ENCODE data around the gene NLGN3. TPM values are rescaled to one million over a fixed set of nuclear protein-coding genes. Genes with fewer than 3 reads are reported as not detected.
"Not testable (repeated sequence)": the region's sequence is repeated elsewhere in the genome, so short reads cannot be mapped to it uniquely, and the experiment has no call there.

Gene NLGN3
- total and polyA plus RNA-seq, 2 donors (not counting 1 experiment from before 2014, with no cell fraction given) = 0.81 to 1.3 TPM

DNA sequence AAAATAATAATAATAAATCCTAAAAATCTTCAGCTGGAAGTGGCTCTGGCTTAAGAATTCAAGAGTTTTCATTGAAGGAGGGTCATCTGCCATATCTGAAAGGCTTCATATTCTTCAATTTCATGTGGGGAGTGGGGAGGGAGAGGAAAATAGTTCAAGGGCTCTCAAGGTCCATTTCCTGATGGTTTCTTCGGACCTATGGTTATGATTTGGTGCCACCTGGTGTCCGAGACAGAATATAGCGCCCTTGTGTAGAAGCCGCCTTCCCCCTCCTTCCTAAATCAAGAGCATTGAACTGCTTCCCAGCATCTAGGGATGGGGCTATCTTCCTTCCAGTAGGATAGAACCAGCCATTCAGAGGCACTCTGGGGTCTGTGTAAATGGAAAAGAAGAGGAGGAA lies 34.3 kb downstream of the NLGN3 start:
- Histone ChIP-seq H3K9ac (ENCODE audit: low read length) (no peak overlapping the region), H3K36me3 (replicated peaks in 1 of 2; ENCODE audit: control extremely low read depth in 1 of 2, control insufficient read depth in 1 of 2, extremely low read depth in 1 of 2, insufficient read depth in 2 of 2, low read length in 1 of 2) (peaks cover under 1 to 17% of the 10 kb centered on the region in 2 experiments), H3K4me3 (ENCODE audit: control extremely low read depth in 1 of 5, extremely low read depth in 1 of 5, insufficient read depth in 1 of 5, low read depth in 2 of 5, low read length in 4 of 5) (no peak overlapping the region), H3K4me2 (replicated peaks; ENCODE audit: low read depth, low read length, poor library complexity, severe bottlenecking) (no peak overlapping the region), H2AFZ (ENCODE audit: insufficient read depth, low read depth, low read length, poor library complexity, severe bottlenecking) (no peak overlapping the region), H3K27me3 (replicated peaks in 1 of 4; ENCODE audit: control extremely low read depth in 1 of 4, control insufficient read depth in 3 of 4, insufficient read depth in 4 of 4, low read length in 3 of 4) (no peaks in the 10 kb centered on the region), H4K20me1 (ENCODE audit: control insufficient read depth, insufficient read depth, low read length, poor library complexity, severe bottlenecking) (no peaks in the 10 kb centered on the region), H3K4me1 (ENCODE audit: control insufficient read depth in 2 of 2, insufficient read depth in 2 of 2, low read length in 2 of 2) (peaks cover 5 to 15% of the 10 kb centered on the region in 2 donors), H3K9me3 (ENCODE audit: control extremely low read depth in 1 of 3, control insufficient read depth in 2 of 3, insufficient read depth in 1 of 3, low read length in 2 of 3) (no peaks in the 10 kb centered on the region), H3K79me2 (ENCODE audit: control insufficient read depth, insufficient read depth, low read length) (no peaks in the 10 kb centered on the region), H3K27ac (ENCODE audit: low read length in 2 of 2) (no peak overlapping the region)
- DNase-seq (peak; percentile 70), ATAC-seq (ENCODE audit: low read depth) (peak; percentile 19)
- Mint-ChIP-seq H3K9me3 (ENCODE audit: insufficient read depth) (no peaks in the 10 kb centered on the region), H3K27me3 (no peaks in the 10 kb centered on the region), H3K27ac (peak overlapping the region; percentile 59), H3K4me1 (peaks cover 13% of the 10 kb centered on the region), H3K4me3 (no peak overlapping the region)
- WGBS (ENCODE audit: insufficient coverage) = no CpG with 5 or more reads among the region's 4 CpGs
- ChIA-PET CTCF (interaction anchor here (0.8 to 5.1 kb wide), 12 partner anchors 18 to 889 kb away, joined by 3 to 39 read pairs (median 4); partner anchors contain the start of genes KIF4A, NONO, PDZD11 and TAF1), POLR2A (no interaction called here)
- TF ChIP-seq, protein P1, sequence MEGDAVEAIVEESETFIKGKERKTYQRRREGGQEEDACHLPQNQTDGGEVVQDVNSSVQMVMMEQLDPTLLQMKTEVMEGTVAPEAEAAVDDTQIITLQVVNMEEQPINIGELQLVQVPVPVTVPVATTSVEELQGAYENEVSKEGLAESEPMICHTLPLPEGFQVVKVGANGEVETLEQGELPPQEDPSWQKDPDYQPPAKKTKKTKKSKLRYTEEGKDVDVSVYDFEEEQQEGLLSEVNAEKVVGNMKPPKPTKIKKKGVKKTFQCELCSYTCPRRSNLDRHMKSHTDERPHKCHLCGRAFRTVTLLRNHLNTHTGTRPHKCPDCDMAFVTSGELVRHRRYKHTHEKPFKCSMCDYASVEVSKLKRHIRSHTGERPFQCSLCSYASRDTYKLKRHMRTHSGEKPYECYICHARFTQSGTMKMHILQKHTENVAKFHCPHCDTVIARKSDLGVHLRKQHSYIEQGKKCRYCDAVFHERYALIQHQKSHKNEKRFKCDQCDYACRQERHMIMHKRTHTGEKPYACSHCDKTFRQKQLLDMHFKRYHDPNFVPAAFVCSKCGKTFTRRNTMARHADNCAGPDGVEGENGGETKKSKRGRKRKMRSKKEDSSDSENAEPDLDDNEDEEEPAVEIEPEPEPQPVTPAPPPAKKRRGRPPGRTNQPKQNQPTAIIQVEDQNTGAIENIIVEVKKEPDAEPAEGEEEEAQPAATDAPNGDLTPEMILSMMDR (IDR thresholded peaks at IDR 0.05) = peak; percentile 71
- TF ChIP-seq EZH2 (IDR thresholded peaks at IDR 0.05; ENCODE audit: borderline replicate concordance, insufficient read depth, low read depth, low read length, poor library complexity, severe bottlenecking) = no peak
- intact Hi-C loops (cut with micrococcal nuclease) = loop anchor here (1.0 kb wide), 2 partner anchors 81 to 209 kb away; no protein-coding TSS in a partner anchor

DNA sequence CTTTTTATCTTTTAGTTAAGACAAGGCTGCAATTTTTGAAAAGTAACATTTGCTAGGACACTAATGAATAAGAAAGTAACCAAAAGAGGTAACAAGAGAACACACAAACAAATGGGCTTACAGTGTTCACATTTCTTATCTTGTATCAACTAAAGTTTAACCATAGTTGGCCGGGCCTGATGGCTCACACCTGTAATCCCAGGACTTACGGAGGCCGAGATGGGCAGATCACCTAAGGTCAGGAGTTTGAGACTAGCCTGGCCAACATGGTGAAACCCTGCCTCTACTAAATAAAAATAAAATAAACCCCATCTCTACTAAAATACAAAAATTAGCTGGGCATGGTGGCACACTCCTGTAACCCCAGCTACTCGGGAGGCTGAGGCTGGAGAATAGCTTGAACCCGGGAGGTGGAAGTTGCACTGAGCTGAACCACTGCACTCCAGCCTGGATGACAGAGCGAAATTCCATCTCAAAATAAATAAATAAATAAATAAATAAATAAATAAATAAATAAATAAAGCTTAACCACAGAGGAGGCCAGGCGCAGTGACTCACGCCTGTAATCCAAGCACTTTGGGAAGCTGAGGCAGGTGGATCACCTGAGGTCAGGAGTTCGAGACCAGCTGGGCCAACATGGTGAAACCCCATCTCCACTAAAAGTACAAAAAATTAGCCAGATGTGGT lies 36.1 kb downstream of the NLGN3 start:
- intact Hi-C loops (cut with micrococcal nuclease) = loop anchor here (5.0 kb wide), 1 partner anchor 68 kb away; the partner anchor contains the start of gene IL2RG
- Mint-ChIP-seq H3K27ac (peak overlapping the region; percentile 59), H3K4me1 (peaks cover 13% of the 10 kb centered on the region), H3K4me3 (peak overlapping the region; percentile 44)
- not testable (repeated sequence) for H3K27me3 ChIP-seq (replicated peaks in 1 of 4; ENCODE audit: control extremely low read depth in 1 of 4, control insufficient read depth in 3 of 4, insufficient read depth in 4 of 4, low read length in 3 of 4); H3K4me3 ChIP-seq (ENCODE audit: control extremely low read depth in 1 of 5, extremely low read depth in 1 of 5, insufficient read depth in 1 of 5, low read depth in 2 of 5, low read length in 4 of 5); H3K9ac ChIP-seq (ENCODE audit: low read length); H3K79me2 ChIP-seq (ENCODE audit: control insufficient read depth, insufficient read depth, low read length); H4K20me1 ChIP-seq (ENCODE audit: control insufficient read depth, insufficient read depth, low read length, poor library complexity, severe bottlenecking); H3K36me3 ChIP-seq (replicated peaks in 1 of 2; ENCODE audit: control extremely low read depth in 1 of 2, control insufficient read depth in 1 of 2, extremely low read depth in 1 of 2, insufficient read depth in 2 of 2, low read length in 1 of 2); H3K4me2 ChIP-seq (replicated peaks; ENCODE audit: low read depth, low read length, poor library complexity, severe bottlenecking); H3K9me3 Mint-ChIP-seq (ENCODE audit: insufficient read depth); H2AFZ ChIP-seq (ENCODE audit: insufficient read depth, low read depth, low read length, poor library complexity, severe bottlenecking); H3K27me3 Mint-ChIP-seq; DNase-seq; H3K9me3 ChIP-seq (ENCODE audit: control extremely low read depth in 1 of 3, control insufficient read depth in 2 of 3, insufficient read depth in 1 of 3, low read length in 2 of 3); ATAC-seq (ENCODE audit: low read depth)
- CTCF ChIA-PET = interaction anchor here (0.7 to 5.1 kb wide), 10 partner anchors 16 to 983 kb away, joined by 3 to 39 read pairs (median 4); partner anchors contain the start of gene SNX12
- peaks cover 5 to 15% of the 10 kb centered on the region in 2 donors for H3K4me1 ChIP-seq (ENCODE audit: control insufficient read depth in 2 of 2, insufficient read depth in 2 of 2, low read length in 2 of 2)
- WGBS (ENCODE audit: insufficient coverage) = no CpG with 5 or more reads among the region's 9 CpGs
- POLR2A ChIA-PET = interaction anchor here (0.7 to 2.3 kb wide), 5 partner anchors 16 to 103 kb away, joined by 3 to 23 read pairs (median 4); partner anchors contain the start of genes MED12, NONO and ZMYM3
- peak overlapping the region in 1 of 2 donors; percentile 87 for H3K27ac ChIP-seq (ENCODE audit: low read length in 2 of 2)
